Loucy (cell line): ENCODE results near the gene IFT122.

Source experiments
- H2AFZ ChIP-seq: fragments of 200-600 bp; sonication (generic); 2 replicates; pipeline ENCODE4 v1.6.0; 2016; ENCODE audit warnings: antibody characterized with exemption, mild to moderate bottlenecking, low read length, moderate library complexity
- H3F3A ChIP-seq: fragments of 200-600 bp; 2 replicates; pipeline ENCODE4 v1.6.0; 2016; ENCODE audit warnings: antibody characterized with exemption, low read depth, mild to moderate bottlenecking
- H3K27me3 ChIP-seq: fragments of 200-600 bp; sonication (generic); 2 replicates; pipeline ENCODE4 v1.6.1; 2014; ENCODE audit warnings: low read length, mild to moderate bottlenecking; ENCODE audit not compliant: insufficient read depth, poor library complexity, severe bottlenecking
- H3K36me3 ChIP-seq: fragments of 200-600 bp; sonication (generic); 2 replicates; pipeline ENCODE4 v1.6.1; 2016; ENCODE audit warnings: low read length; ENCODE audit not compliant: insufficient read depth
- H3K4me1 ChIP-seq: fragments of 200-600 bp; sonication (generic); 2 replicates; pipeline ENCODE4 v1.5.1; 2014; ENCODE audit warnings: low read length, mild to moderate bottlenecking; ENCODE audit not compliant: insufficient read depth, poor library complexity, severe bottlenecking
- H3K4me2 ChIP-seq: fragments of 200-600 bp; sonication (generic); 2 replicates; pipeline ENCODE4 v1.6.0; 2014; ENCODE audit warnings: antibody characterized with exemption, low read length, low read depth, mild to moderate bottlenecking; ENCODE audit not compliant: poor library complexity, severe bottlenecking
- H3K4me3 ChIP-seq: fragments of 200-600 bp; sonication (generic); 2 replicates; pipeline ENCODE4 v1.5.1; 2014; ENCODE audit warnings: low read length, mild to moderate bottlenecking, mixed read lengths; ENCODE audit not compliant: poor library complexity, severe bottlenecking
- H3K79me2 ChIP-seq: fragments of 200-600 bp; sonication (generic); 2 replicates; pipeline ENCODE4 v1.6.1; 2014; ENCODE audit warnings: low read length; ENCODE audit not compliant: insufficient read depth
- H3K9ac ChIP-seq: fragments of 200-600 bp; sonication (generic); 2 replicates; pipeline ENCODE4 v1.6.0; 2014; ENCODE audit warnings: mild to moderate bottlenecking, low read depth, low read length, moderate library complexity; ENCODE audit not compliant: poor library complexity, severe bottlenecking
- H3K9me2 ChIP-seq: fragments of 200-600 bp; sonication (generic); replicated peaks from 2 replicates; pipeline ENCODE4 v1.6.1; 2016; ENCODE audit warnings: low read depth, low read length, mixed read lengths
- H3K9me3 ChIP-seq: fragments of 200-600 bp; sonication (generic); 2 replicates; pipeline ENCODE4 v1.6.1; 2014; ENCODE audit warnings: mild to moderate bottlenecking, antibody characterized with exemption, low read length, low read depth; ENCODE audit not compliant: insufficient read depth
- H4K20me1 ChIP-seq: fragments of 200-600 bp; sonication (generic); 2 replicates; pipeline ENCODE4 v1.6.0; 2014; ENCODE audit warnings: antibody characterized with exemption, low read length, mild to moderate bottlenecking; ENCODE audit not compliant: insufficient read depth, poor library complexity, severe bottlenecking
- CTCF ChIP-seq: fragments of 200-600 bp; sonication (generic); conservative IDR thresholded peaks from 2 replicates; pipeline ENCODE4 v1.5.1; 2014; ENCODE audit warnings: mild to moderate bottlenecking, antibody characterized with exemption, low read length
- EZH2phosphoT487 ChIP-seq: fragments of 200-600 bp; IDR thresholded peaks from 2 replicates; pipeline ENCODE4 v1.6.1; 2018; ENCODE audit warnings: antibody characterized with exemption, mild to moderate bottlenecking, moderate library complexity, borderline replicate concordance

Gene IFT122

GRCh38 chr3:129528589-129529100 lies 88.6 kb downstream of the IFT122 start, which contains the start of gene RHO:
RHO (plus strand) TSS chr3:129528639; CDS start chr3:129528734, 95 bp downstream.
- TF ChIP-seq EZH2phosphoT487 (no peak), CTCF (no peak)
- Histone ChIP-seq H3K9me3 (no peaks in the 10 kb centered on the region), H4K20me1 (no peaks in the 10 kb centered on the region), H3F3A (no peaks in the 10 kb centered on the region), H3K4me2 (no peak within 1 kb of the TSS), H3K4me1 (no peaks in the 10 kb centered on the region), H3K27me3 (no peaks in the 10 kb centered on the region), H3K4me3 (no peak within 1 kb of the TSS), H3K9ac (no peak within 1 kb of the TSS), H2AFZ (no peak within 1 kb of the TSS), H3K36me3 (no peaks in the 10 kb centered on the region), H3K9me2 (no peaks in the 10 kb centered on the region), H3K79me2 (no peaks in the 10 kb centered on the region)

- Histone ChIP-seq H3F3A (no peaks in the 10 kb centered on the region), H3K4me3 (no peak overlapping the region), H3K9ac (no peak overlapping the region), H3K9me3 (no peaks in the 10 kb centered on the region), H3K4me1 (no peaks in the 10 kb centered on the region), H3K27me3 (no peaks in the 10 kb centered on the region), H2AFZ (no peak overlapping the region), H3K4me2 (no peak overlapping the region), H3K79me2 (no peaks in the 10 kb centered on the region), H3K9me2 (no peaks in the 10 kb centered on the region), H3K36me3 (no peaks in the 10 kb centered on the region), H4K20me1 (no peaks in the 10 kb centered on the region)
- TF ChIP-seq EZH2phosphoT487 = no peak
- no peak for TF ChIP-seq CTCF
Measured at GRCh38 chr3:129529436-129530210, 89.6 kb downstream of the IFT122 start.

- H3K27me3 ChIP-seq = no peaks in the 10 kb centered on the region
- no peaks in the 10 kb centered on the region for H3K36me3 ChIP-seq
- no peaks in the 10 kb centered on the region for H3K4me1 ChIP-seq
- H3K79me2 ChIP-seq = no peaks in the 10 kb centered on the region
- H3K9ac ChIP-seq = no peak overlapping the region
- no peaks in the 10 kb centered on the region for H3F3A ChIP-seq
- H3K4me2 ChIP-seq = no peak overlapping the region
- H3K9me2 ChIP-seq = no peaks in the 10 kb centered on the region
- TF ChIP-seq CTCF (no peak), EZH2phosphoT487 (no peak)
- H2AFZ ChIP-seq = no peak overlapping the region
- H4K20me1 ChIP-seq = no peaks in the 10 kb centered on the region
- no peaks in the 10 kb centered on the region for H3K9me3 ChIP-seq
- H3K4me3 ChIP-seq = no peak overlapping the region
Measured at GRCh38 chr3:129530251-129530791, 90.3 kb downstream of the IFT122 start.
